RCC 7860 (cell line): Measurements from ENCODE around the gene MAP3K7CL.
A peak's percentile ranks its signal among the peaks of the same experiment; 100 is the strongest.
"Not testable (repeated sequence)": the region's sequence is repeated elsewhere in the genome, so short reads cannot be mapped to it uniquely, and the experiment has no call there.

Source experiments
- DNase-seq: peaks from one replicate; pipeline ENCODE4 v3.0.0-alpha.2; 2015; ENCODE audit warnings: low spot score
- FAIRE-seq: peaks from 2 replicates; lab custom pipeline; 2012; peaks lifted over from hg19 to GRCh38; lab: Jason Lieb, UNC

Gene MAP3K7CL

GRCh38 chr21:29133241-29133640, 2.8 kb downstream of the MAP3K7CL start:
- DNase-seq (no peak), FAIRE-seq (no peak)

GRCh38 chr21:29133796-29134195, 3.4 kb downstream of the MAP3K7CL start:
- DNase-seq (no peak), FAIRE-seq (no peak)

GRCh38 chr21:29135481-29135880, 5.0 kb downstream of the MAP3K7CL start:
- DNase-seq (no peak), FAIRE-seq (no peak)

GRCh38 chr21:29136033-29136432, 5.6 kb downstream of the MAP3K7CL start:
- no peak for FAIRE-seq
- DNase-seq: no peak

GRCh38 chr21:29144736-29145353, 14.4 kb downstream of the MAP3K7CL start:
- no peak for FAIRE-seq
- DNase-seq: no peak

GRCh38 chr21:29145354-29145782, 14.9 kb downstream of the MAP3K7CL start:
- FAIRE-seq: peak; percentile 88
- peak; percentile 69 for DNase-seq

GRCh38 chr21:29145852-29146453, 15.5 kb downstream of the MAP3K7CL start:
- FAIRE-seq: no peak
- DNase-seq: no peak

- no peak for FAIRE-seq
- no peak for DNase-seq
Measured at GRCh38 chr21:29146726-29147125, 16.3 kb downstream of the MAP3K7CL start.

GRCh38 chr21:29148530-29148929, 18.1 kb downstream of the MAP3K7CL start:
- DNase-seq (no peak), FAIRE-seq (peak; percentile 74)

- no peak for DNase-seq
- FAIRE-seq: no peak
Measured at GRCh38 chr21:29149808-29150425, 19.5 kb downstream of the MAP3K7CL start.

- DNase-seq: no peak
- FAIRE-seq: no peak
Measured at GRCh38 chr21:29151931-29152330, 21.5 kb downstream of the MAP3K7CL start.

- FAIRE-seq: no peak
Measured at GRCh38 chr21:29152916-29153315, 22.5 kb downstream of the MAP3K7CL start.

GRCh38 chr21:29154270-29154669, 23.8 kb downstream of the MAP3K7CL start:
- no peak for DNase-seq
- no peak for FAIRE-seq

More at GRCh38 chr21:29152916-29153315, 22.5 kb downstream of the MAP3K7CL start:
- DNase-seq: no peak

- no peak for DNase-seq
- FAIRE-seq: no peak
Measured at GRCh38 chr21:29155118-29155932, 24.9 kb downstream of the MAP3K7CL start.

GRCh38 chr21:29155933-29156260, 25.5 kb downstream of the MAP3K7CL start:
- no peak for DNase-seq
- no peak for FAIRE-seq

GRCh38 chr21:29157080-29157479, 26.6 kb downstream of the MAP3K7CL start:
- DNase-seq (no peak), FAIRE-seq (no peak)

- FAIRE-seq: no peak
- no peak for DNase-seq
Measured at GRCh38 chr21:29159842-29160241, 29.4 kb downstream of the MAP3K7CL start.

- not testable (repeated sequence) for DNase-seq, FAIRE-seq
Measured at GRCh38 chr21:29162825-29163224, 32.4 kb downstream of the MAP3K7CL start.

GRCh38 chr21:29163341-29164115, 33.1 kb downstream of the MAP3K7CL start:
- no peak for FAIRE-seq
- DNase-seq: no peak

GRCh38 chr21:29164323-29164942, 34.0 kb downstream of the MAP3K7CL start:
- FAIRE-seq: peak; percentile 67
- DNase-seq: peak; percentile 57
